HG03558 (cell line): Measurements from ENCODE around the gene DNAJC19.
"Not testable (repeated sequence)": the region's sequence is repeated elsewhere in the genome, so short reads cannot be mapped to it uniquely, and the experiment has no call there.

ENCODE experiments used
- ATAC-seq: cut with Tn5 transposase; IDR thresholded peaks from one replicate; pipeline ENCODE4 v1.9.1; 2021; ENCODE audit warnings: moderate number of reproducible peaks; ENCODE audit not compliant: unreplicated experiment; ENCODE audit errors: extremely low read depth

Gene DNAJC19

DNA sequence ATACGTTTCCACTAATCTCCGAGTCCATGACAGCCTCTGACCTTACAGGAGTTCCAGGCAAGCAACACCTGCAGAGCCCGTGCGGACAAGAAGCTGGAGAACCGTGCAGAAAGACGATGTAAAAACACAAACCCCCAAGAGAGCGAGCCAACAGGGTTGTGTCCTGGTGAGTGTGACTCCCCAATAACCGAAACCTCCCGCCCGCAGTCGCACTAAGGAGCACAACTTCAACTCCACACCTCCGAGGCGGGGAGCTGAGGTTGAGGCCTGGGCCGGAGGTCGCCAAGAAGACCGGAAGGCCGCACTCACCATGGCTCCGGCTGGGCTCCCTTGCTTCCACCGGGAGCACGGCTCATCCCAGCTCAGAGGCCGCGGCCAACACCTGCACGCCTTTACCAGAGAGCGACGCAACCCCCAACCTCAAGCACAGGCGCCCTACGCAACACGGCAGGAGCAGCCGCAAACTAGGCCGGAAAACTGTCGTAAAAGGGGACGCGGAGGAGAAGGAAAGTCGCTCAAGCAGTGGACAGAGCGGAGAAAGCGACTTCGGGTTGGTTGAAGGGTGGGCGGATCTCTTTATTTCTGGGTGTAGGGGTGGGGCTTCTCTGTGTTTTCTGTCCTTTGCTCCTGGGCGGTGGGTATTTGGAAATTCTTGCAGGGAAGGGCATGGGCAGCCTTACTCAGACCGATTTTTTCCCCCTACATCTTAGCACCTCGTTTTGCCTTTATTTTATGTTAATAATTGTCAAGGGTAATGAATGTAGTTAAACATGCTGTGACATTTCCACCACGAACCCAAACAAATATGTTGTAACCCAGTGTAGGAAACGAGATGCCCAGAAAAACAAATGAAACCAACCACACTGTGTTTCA is at the start of gene DNAJC19:
TSS of gene DNAJC19 (minus strand) at position 446 of the 873 bp plus-strand sequence. CDS start at position 312, 134 bp downstream.
- ATAC-seq: peak; percentile 92

DNA sequence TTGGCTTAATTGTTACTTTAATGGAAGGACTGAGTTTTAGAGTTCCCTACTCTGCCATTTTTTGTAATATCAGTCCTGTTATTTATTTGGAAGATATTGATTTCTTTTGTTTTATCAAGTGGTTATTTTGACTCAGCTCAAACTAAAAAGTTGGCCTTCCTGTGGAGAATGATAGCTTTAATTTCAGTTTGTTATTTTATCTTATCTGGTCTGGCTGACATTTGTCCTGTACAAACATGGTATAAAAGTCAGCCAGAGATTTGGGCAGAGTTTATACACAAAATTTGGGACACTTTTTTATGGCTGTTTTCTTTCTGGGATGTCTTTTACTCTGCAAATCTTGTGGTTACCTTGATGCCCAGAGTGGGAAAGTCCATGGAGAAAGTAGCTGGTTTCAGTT is 41.4 kb upstream of the DNAJC19 start:
- no peak for ATAC-seq

DNA sequence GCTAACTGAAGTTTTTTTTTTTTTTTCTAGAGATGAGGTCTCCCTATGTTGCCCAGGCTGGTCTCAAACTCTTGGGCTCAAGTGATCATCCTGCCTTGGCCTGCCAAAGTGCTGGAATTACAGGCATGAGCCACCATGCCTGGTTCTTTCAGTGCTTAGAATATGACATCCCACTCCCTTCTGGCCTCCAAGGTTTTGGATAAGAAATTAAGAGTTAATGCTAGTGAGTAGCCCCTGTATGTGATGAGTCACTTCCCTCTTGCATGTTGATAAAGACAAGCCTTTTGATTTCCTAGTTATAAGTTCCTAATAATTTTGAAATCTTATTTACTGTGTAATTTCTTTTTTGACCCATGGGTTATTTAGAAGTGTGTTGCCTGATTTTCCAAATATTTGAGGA is 35.7 kb upstream of the DNAJC19 start:
- no peak for ATAC-seq

DNA sequence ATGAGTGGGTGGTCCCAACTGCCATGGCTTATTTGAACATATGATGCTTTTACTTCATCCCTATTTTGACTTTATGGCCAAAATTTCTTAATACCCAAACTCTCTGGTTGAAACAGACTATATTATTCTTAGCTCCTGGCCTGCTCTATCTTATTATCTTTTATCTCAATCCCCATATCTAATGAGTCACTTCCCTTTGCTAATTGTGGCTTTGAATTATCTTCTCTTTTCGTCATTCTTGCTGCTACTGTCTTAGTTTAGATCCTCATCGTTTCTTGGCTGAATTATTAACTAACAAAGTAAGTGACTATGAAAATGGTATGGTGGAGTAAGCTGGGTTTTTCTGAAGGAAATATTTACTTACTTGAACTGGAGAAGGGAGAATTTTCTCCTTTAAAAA is 28.2 kb upstream of the DNAJC19 start:
- ATAC-seq: no peak

DNA sequence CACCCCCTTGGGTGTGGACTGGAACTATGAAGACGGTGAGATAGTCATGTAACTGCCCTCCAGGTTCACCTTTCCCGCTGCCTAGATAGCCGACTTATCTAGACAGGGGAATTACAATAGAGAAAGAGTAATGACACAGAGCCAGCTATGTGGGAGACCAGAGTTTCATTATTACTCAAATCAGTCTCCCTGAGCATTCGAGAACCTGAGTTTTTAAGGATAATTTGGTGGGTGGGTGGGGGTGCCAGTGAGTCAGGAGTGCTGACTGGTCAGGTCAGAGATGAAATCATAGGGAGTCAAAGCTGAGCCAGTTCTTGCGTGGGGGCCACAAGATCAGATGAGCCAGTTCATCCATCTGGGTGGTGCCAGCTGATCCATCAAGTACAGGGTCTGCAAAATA is 19.7 kb upstream of the DNAJC19 start:
- ATAC-seq: no peak

DNA sequence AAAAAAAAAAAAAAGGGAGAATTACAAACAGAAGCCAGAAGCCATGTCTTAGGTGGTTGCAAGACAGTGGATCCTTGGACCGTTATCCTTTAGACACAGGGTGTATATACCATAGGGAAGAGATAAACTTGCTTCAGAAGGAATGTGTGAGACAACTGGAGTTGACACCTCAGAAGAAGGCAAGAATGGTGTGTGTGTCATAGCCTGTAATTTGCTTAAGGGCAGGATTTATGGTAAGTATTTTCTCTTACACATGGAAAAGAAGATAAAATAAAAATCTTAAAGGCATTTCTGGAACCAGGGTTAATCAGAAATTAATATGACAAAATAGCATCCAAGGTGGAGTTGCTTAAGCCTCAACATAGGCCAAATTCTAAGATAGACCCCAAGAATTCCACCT is 19.3 kb upstream of the DNAJC19 start:
- ATAC-seq: no peak

DNA sequence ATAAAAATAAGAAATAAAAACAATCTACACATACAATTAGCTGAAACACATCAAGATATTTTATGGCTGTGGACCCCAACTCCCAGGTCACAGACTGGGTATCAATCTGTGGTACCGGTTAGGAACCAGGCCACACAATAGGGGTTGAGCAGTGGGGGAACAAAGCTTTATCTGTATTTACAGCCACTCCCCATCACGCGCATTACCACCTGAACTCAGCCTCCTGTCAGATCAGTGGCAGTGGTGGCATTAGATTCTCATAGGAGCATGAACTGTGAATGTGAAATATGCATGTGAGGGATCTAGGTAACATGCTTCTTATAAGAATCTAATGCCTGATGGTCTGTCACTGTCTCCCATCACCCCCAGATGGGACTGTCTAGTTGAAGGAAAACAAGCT is 17.7 kb upstream of the DNAJC19 start:
- no peak for ATAC-seq

DNA sequence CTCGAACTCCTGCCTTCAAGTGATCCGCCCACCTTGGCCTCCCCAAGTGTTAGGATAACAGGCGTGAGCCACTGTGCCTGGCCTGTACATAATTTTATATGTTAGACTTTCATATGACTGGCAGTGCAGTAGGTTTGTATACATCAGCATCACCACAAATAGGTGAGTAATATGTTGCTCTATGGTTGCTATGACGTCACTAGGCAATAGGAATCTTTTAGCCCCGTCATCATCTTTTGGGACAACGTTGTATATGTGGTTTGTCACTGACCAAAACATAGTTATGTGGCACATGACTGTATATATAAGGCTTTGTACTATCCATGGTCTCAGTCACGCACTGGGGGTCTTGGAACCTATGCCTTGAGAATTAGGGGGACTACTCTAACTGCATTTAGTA is 17.0 kb upstream of the DNAJC19 start:
- no peak for ATAC-seq

DNA sequence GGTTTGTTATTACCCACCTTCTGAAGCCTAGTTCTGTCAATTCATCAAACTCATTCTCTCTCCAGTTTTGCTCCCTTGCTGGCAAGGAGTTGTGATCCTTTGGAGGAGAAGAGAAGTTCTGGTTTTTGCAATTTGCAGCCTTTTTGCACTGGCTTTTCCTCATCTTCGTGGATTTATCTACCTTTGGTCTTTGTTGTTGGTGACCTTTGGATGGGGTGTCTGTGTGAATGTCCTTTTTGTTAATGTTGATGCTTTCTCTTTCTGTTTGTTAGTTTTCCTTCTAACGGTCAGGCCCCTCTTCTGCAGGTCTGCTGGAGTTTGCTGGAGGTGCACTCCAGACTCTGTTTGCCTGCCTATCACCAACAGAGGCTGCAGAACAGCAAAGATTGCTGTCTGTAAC is 13.9 kb upstream of the DNAJC19 start:
- ATAC-seq: not testable (repeated sequence)

DNA sequence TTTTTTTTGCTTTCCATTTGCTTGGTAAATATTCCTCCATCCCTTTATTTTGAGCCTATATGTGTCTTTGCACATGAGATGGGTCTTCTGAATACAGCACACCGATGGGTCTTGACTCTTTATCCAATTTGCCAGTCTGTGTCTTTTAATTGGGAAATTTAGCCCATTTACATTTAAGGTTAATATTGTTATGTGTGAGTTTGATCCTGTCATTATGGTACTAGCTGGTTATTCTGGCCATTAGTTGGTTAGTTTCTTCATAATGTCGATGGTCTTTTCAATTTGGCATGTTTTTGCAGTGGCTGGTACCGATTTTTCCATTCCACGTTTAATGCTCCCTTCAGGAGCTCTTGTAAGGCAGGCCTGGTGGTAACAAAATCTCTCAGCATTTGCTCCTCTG is 12.8 kb upstream of the DNAJC19 start:
- not testable (repeated sequence) for ATAC-seq

DNA sequence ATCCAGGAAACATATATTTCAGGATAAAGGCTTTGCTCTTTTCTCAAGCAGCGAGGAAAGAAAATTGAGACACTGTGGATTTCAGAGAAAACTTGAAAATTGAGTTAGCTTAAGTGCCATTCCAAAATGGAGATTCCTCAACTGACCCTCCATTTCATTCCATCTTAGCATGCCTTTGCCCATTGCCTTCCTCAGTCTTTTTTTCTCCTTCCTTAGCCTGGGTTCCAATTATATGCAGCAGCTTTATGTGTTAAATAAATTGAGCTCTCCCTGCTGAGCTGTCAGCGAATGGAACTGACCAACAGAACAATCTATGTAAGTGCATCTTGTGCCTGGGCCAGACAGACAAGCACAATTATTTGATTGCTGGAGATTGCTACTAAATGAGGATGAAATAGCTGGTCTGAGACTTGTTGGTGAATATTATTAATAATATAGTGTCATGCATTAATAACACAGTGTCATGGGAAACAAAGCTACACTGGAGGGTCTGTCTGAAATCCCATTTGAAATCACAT is 6.9 kb upstream of the DNAJC19 start:
- no peak for ATAC-seq

DNA sequence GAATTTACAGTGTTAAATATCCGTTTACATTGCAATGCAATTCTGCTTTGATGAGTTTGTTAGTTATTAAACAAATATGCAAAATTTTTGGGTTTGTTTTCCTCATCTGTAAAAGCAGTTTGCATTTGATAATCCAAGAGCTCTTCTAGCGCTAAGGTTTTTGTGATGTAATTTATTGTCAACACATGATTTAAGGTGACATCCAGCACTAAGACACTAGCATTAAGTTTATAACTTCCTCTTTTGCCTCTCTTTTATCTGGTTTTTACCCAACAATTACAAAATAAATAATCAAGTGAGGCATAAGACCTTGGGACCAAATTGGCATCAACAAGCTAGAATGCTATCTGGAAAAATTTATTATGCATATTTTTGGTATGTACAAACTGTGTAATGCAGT is 969 bp upstream of the DNAJC19 start:
- no peak for ATAC-seq

DNA sequence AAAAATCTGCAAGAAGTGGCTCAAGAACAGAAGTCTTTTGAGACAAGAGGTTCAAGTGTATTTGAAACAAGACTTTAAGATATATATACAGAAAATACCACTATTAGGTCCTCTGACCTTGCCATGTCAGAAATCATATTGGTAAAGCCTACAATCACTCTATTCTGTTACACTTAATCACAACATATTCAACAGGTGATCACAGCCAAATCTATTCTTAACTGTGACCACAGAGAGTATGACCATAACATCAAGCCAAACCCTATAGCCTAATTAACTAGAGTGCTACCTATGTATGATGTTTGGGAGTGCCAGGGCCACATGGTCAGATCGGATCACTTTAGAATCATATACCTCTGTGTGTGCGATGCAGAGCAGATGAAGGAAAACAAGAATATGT is 2.2 kb downstream of the DNAJC19 start:
- ATAC-seq: no peak

DNA sequence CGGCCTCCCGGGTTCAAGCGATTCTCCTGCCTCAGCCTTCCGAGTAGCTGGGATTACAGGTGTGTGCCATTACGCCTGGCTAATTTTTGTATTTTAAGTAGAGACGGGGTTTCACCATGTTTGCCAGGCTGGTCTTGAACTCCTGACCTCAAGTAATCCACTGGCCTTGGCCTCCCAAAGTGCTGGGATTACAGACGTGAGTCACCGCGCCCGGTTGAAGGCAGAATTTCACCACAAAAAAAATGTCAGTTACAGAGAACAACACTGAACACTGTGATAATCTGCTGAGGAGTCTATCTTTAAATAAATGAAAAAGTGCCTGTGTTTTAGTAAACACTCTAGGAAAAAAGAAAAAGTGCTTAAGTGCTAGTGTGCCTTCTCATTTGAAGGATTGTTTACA is 3.2 kb downstream of the DNAJC19 start:
- ATAC-seq: not testable (repeated sequence)

DNA sequence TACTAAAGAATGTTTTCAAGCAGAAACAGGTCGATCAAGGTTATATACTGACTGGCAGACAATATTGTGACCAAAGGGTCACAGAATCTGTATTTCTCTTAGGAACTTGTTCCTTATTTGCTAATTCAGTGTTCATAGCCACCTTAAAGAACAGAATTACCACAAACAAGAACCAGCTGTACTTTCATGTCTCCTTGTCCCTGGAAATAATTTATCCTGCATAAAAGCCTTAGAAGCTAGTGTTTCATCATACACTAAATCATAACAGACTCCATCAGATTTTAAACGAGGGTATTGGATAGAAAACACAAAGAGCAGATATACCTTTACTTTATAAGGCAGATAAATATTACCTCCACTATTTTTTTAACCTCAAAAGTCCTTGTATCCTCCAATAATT is 6.4 kb downstream of the DNAJC19 start:
- ATAC-seq: no peak

DNA sequence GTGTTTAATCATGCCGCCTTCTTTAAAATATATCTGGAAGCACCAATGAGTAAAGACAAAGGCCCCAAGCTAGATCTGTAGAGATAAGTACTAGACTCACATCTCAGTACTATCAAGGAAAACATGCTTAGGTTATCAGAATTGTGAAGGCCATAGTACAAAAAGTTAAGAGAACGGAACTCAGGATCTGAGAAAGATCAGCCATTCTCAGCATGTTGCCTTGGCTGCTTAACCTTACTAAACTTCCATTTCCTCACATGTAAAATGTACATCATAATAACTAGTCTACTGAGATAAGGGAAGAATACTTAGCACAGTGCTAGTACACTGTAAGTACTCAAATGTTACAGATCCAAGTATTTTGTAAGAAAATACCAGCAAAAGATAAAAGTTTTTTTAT is 7.6 kb downstream of the DNAJC19 start:
- no peak for ATAC-seq

DNA sequence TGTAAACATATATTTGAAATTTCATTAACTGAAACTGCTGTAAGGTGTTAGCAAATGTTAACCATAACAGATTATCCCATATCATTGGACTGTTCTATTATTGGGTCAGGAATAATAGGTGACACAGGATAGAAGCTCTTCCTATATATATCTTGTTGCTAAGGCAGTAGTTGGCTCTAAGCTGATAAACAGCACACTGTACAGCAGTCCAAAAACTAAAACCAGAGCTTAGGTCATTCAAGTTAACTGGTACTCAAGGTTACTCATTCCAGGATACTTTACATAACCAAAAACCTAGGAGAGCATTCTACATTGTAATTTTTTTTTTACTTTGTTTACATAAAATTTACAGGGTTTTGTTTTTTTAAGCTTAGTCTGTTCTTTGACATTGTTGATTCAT is 8.9 kb downstream of the DNAJC19 start:
- ATAC-seq: no peak

DNA sequence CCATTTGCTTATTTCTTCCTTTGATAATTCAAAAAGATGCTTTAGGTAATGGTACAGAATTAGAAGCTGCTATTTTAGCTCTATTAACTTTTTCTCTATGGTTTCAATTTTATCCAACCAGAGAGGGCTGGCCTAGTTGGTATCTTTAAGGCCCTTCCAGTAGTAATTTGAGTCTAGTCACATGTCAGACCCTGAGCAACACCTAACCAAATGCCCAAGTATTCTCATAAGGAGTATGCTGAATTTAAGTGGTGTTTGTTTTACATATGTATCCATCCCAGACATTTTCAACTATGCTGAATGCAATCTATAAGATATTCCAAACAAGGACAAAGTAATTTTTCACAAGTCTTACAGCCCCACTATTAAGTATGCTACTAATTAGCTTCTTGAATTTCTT is 9.6 kb downstream of the DNAJC19 start:
- no peak for ATAC-seq

DNA sequence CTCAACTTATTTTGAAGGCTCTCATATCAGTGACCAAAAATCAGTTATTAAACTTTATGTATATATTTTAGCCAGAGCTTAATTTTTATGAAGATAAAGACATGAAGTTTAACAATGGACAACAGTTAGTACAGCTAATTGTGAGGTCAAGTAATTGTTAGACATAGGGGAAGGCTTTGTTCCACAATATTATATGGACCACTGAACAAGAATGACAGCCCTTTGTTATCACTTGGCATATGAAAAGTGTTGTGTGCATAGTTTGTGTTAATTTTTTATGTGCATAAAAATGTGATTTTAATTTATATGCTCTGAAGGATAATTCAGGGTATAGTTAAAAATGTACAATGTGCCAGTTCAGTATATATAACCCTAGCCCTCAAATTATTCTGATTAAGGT is 12.0 kb downstream of the DNAJC19 start:
- no peak for ATAC-seq

DNA sequence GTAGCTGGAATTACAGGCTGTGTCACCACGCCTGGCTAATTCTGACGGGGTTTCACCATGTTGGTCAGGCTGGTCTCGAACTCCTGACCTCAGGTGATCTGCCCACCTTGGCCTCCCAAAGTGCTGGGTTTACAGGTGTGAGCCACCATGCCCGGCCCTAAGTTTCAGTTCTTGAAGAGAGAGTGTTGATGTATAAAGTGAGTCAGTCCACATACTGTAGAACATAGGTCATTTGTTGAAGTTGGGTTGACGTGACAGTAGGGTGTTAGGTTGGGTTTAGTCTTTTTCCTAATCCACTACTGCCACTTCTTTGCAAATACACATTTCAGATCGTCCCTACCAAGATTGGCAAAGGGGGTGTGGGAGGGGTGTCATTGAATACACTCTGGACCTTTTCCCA is 15.2 kb downstream of the DNAJC19 start:
- no peak for ATAC-seq

DNA sequence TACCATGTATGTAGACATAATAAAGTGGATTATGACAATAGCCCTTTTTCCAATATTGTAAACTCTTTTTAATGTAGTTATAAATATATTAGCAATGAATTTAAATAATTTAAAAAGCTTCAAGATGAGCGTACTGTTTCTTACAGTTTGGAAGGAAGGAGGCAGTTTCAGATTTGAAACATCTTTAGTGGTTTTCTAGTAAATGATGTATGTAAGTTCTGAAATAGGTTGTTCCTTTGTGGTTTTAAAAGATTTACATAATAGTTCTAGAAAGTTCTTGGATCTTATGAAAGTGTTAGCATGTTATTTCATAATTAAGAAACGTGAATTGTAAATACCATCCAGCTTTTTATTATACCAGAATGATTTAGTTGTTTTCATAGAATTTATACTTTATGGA is 16.0 kb downstream of the DNAJC19 start:
- no peak for ATAC-seq

DNA sequence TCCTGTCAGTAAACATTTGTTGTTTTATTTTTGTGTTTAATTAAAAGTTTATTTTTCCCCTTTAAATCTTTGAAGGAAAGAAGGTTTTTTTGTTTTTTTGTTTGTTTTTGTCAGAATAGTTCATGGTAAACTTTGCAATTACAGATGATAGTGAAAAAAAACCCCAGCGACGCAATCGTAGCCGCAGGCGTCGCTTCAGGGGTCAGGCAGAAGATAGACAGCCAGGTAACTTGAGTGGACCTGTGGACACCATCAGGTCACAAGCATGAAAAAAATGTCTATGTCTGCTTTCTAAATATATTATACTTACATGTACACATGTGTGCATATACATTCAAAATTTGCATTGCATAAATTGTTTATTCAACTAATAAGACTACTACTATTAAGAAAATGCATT is 18.6 kb downstream of the DNAJC19 start:
- no peak for ATAC-seq
